ENCODE results near the gene DUOXA1.
A peak's percentile ranks its signal among the peaks of the same experiment; 100 is the strongest.

Gene DUOXA1

DNA sequence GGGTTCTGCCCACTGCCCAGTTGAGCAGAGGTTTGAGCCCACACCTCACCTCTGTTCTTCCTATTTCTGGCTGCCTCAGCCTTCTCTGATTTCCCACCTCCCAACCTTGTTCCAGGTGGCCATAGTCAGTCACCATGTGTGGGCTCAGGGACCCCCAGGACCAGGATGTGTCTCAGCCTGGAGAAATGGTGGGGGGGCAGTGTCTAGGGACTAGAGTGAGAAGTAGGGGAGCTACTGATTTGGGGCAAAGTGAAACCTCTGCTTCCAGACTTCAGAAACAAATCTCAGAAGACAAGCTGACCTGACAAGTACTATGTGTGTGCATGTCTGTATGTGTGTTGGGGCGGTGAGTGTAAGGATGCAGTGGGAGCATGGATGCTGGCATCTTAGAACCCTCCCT is 35.2 kb upstream of the DUOXA1 start:
- peaks cover 30% of the 10 kb centered on the region for H3K4me1 ChIP-seq
- H3K36me3 ChIP-seq: peaks cover 11% of the 10 kb centered on the region
- DNase-seq: no peak
- H3K9me3 ChIP-seq: no peaks in the 10 kb centered on the region
- TF ChIP-seq, protein P1, sequence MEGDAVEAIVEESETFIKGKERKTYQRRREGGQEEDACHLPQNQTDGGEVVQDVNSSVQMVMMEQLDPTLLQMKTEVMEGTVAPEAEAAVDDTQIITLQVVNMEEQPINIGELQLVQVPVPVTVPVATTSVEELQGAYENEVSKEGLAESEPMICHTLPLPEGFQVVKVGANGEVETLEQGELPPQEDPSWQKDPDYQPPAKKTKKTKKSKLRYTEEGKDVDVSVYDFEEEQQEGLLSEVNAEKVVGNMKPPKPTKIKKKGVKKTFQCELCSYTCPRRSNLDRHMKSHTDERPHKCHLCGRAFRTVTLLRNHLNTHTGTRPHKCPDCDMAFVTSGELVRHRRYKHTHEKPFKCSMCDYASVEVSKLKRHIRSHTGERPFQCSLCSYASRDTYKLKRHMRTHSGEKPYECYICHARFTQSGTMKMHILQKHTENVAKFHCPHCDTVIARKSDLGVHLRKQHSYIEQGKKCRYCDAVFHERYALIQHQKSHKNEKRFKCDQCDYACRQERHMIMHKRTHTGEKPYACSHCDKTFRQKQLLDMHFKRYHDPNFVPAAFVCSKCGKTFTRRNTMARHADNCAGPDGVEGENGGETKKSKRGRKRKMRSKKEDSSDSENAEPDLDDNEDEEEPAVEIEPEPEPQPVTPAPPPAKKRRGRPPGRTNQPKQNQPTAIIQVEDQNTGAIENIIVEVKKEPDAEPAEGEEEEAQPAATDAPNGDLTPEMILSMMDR (IDR thresholded peaks at IDR 0.05; ENCODE audit: low read depth, low read length): no peak
- H3K4me3 ChIP-seq (ENCODE audit: low read depth, low read length): no peak overlapping the region
- H3K27me3 ChIP-seq: no peaks in the 10 kb centered on the region

DNA sequence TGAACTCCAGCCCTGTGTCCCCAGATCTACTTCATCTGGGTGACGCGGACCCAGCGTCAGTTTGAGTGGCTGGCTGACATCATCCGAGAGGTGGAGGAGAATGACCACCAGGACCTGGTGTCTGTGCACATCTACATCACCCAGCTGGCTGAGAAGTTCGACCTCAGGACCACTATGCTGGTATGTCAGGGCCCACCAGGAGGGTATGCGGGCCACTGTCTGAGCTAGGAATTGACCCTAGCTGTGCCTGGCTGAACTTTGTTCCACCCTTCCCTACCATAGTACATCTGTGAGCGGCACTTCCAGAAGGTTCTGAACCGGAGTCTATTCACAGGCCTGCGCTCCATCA is 33.8 kb upstream of the DUOXA1 start:
- peaks cover 11% of the 10 kb centered on the region for H3K36me3 ChIP-seq
- no peak overlapping the region for H3K4me3 ChIP-seq (ENCODE audit: low read depth, low read length)
- H3K4me1 ChIP-seq: peaks cover 24% of the 10 kb centered on the region
- TF ChIP-seq, protein P1 (IDR thresholded peaks at IDR 0.05; ENCODE audit: low read depth, low read length): no peak
- no peaks in the 10 kb centered on the region for H3K9me3 ChIP-seq
- no peak for DNase-seq
- H3K27me3 ChIP-seq: no peaks in the 10 kb centered on the region

DNA sequence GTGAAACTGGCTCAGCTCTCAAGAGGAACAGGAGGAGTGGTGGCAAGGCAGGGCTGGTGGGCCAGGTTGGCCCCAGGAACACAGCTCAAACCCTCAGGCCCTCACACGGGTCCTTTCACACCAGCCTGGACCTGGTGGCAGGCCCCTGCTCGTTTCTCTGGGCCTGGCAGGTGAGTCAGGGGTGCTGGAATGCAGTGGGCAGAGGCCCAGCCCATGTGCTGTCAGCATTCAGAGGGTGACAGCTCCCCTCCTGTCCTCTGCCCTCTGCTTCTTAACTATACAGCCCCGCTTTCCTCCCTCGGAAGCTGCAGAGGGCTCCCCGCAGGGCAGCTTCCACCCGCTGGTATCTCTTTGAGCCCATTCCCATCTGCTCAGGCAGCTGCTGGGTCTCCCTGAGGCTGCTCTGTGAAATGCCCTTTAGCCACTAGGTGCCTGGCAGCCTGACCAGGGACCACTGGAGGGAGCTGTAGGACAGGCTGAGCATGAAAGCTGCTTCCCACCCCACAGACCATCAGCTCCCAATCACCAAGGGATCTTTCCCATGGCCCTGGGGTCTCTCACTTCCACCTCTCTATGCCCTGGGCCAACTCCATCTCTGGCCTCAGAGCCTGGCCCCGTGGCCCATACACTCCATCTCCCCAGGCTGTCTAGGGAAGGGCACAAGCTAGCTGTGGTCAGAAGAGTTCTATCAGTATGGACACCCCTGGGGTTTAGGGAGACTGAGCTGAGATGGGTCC is 33.3 kb upstream of the DUOXA1 start:
- TF ChIP-seq, protein P1 (IDR thresholded peaks at IDR 0.05; ENCODE audit: low read depth, low read length): peak; percentile 99
- no peaks in the 10 kb centered on the region for H3K9me3 ChIP-seq
- DNase-seq: peak; percentile 93
- peaks cover 18% of the 10 kb centered on the region for H3K4me1 ChIP-seq
- H3K4me3 ChIP-seq (ENCODE audit: low read depth, low read length): no peak overlapping the region
- H3K36me3 ChIP-seq: peaks cover 6% of the 10 kb centered on the region
- no peaks in the 10 kb centered on the region for H3K27me3 ChIP-seq

DNA sequence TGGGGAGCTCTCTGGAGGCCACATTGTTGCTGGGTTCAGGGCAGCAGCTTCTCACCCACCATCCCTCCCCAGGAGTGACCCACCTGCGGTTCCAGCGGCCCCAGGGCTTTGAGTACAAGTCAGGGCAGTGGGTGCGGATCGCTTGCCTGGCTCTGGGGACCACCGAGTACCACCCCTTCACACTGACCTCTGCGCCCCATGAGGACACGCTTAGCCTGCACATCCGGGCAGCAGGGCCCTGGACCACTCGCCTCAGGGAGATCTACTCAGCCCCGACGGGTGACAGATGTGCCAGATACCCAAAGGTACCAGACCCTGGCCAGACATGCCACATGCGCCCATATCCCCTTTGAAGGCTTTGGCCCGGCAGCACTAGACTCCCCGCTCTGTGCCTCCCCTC is 32.0 kb upstream of the DUOXA1 start:
- H3K9me3 ChIP-seq: no peaks in the 10 kb centered on the region
- TF ChIP-seq, protein P1 (IDR thresholded peaks at IDR 0.05; ENCODE audit: low read depth, low read length): no peak
- peaks cover 10% of the 10 kb centered on the region for H3K4me1 ChIP-seq
- DNase-seq: no peak
- no peaks in the 10 kb centered on the region for H3K27me3 ChIP-seq
- H3K4me3 ChIP-seq (ENCODE audit: low read depth, low read length): no peak overlapping the region
- no peaks in the 10 kb centered on the region for H3K36me3 ChIP-seq

DNA sequence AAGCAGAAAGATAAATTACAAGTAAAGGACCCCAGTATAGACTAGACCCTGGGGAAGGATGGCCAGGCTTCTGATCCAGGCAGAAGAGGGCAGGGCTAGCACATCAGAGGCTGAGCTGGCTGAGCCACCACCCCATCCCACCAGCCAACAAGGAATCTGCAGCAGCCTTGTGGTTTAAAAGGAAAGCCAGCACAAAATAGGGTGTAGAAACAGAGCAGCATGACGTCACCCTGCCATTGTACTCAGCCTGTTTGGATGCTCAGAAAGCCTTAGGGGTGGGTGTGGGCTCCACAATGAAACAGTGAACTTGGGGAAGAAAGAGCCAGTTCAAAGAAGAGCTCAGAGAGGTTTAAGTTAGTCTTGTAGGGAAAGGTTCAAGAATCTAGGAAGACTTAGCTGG is 28.3 kb upstream of the DUOXA1 start:
- no peaks in the 10 kb centered on the region for H3K9me3 ChIP-seq
- H3K4me1 ChIP-seq: peaks cover 7% of the 10 kb centered on the region
- H3K36me3 ChIP-seq: no peaks in the 10 kb centered on the region
- no peaks in the 10 kb centered on the region for H3K27me3 ChIP-seq
- TF ChIP-seq, protein P1 (IDR thresholded peaks at IDR 0.05; ENCODE audit: low read depth, low read length): no peak
- DNase-seq: peak; percentile 46
- no peak overlapping the region for H3K4me3 ChIP-seq (ENCODE audit: low read depth, low read length)

DNA sequence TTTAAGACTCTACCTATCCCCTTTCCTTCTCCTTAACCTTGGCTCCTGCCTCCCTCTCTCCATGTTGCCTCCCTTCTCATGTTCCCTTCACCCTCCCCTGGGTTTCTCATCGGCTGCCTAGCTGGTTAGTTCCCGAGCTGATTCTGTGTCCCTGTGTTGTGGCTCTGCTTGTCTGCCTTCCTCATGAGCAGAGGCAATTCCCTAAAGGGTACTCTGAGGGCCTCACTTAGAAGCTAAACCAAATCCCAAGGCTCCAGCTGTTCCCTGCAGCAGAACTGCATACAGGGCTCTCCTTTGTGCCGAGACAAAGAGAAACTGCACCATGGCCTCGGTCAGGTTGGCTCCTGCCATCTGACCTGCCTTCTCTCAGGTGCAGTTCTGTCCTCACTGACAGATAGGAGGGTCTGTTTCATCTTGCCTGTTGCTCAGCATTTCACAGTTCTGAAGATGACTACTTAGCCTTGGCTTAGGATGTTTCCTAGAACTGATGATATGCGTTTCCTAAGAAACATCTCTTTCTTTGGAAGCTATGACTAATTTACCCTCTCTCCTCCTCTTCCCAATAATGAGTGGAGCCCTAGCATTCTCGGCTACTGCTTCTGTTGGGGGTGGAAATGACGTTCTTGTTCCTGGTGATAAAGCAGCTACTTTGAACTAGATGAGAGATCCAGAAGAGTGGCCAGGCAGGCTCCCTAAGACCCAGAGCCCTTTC is 27.2 kb upstream of the DUOXA1 start:
- Histone ChIP-seq H3K36me3 (no peaks in the 10 kb centered on the region), H3K27me3 (no peaks in the 10 kb centered on the region), H3K9me3 (no peaks in the 10 kb centered on the region), H3K4me1 (peaks cover 7% of the 10 kb centered on the region), H3K4me3 (ENCODE audit: low read depth, low read length) (no peak overlapping the region)
- no peak for DNase-seq
- TF ChIP-seq, protein P1 (IDR thresholded peaks at IDR 0.05; ENCODE audit: low read depth, low read length): no peak
